ENCODE measurements around the gene DCN.

DCN gene

DNA sequence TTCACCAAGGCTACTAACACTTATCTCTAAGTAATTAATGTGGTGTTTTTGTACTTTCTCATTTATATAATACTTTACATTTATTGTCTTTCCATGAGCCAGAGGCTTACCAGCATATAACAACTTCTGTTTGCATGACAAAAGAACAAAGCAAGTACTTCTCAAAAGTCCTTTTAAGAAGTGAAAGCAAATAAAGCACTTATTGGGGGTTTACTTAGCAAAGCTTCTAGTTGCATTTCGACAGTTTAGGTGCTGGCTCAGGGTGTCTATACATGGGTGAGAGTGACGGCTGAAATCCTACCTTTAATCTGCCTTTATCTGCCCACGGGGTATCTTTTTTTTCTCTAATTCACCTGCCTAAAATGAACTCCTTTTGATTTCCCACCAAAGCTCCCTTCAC lies 21.0 kb upstream of the DCN start:
- no peaks in the 10 kb centered on the region for H3K27me3 ChIP-seq (replicated peaks; ENCODE audit: control insufficient read depth, insufficient read depth, low read length)
- H3K36me3 ChIP-seq (ENCODE audit: control insufficient read depth, insufficient read depth, low read length) = no peaks in the 10 kb centered on the region
- TF ChIP-seq, protein P1, sequence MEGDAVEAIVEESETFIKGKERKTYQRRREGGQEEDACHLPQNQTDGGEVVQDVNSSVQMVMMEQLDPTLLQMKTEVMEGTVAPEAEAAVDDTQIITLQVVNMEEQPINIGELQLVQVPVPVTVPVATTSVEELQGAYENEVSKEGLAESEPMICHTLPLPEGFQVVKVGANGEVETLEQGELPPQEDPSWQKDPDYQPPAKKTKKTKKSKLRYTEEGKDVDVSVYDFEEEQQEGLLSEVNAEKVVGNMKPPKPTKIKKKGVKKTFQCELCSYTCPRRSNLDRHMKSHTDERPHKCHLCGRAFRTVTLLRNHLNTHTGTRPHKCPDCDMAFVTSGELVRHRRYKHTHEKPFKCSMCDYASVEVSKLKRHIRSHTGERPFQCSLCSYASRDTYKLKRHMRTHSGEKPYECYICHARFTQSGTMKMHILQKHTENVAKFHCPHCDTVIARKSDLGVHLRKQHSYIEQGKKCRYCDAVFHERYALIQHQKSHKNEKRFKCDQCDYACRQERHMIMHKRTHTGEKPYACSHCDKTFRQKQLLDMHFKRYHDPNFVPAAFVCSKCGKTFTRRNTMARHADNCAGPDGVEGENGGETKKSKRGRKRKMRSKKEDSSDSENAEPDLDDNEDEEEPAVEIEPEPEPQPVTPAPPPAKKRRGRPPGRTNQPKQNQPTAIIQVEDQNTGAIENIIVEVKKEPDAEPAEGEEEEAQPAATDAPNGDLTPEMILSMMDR (IDR thresholded peaks at IDR 0.05; ENCODE audit: insufficient read depth, low read length, poor library complexity, severe bottlenecking) = no peak
- no peak overlapping the region for H3K4me3 ChIP-seq (replicated peaks; ENCODE audit: low read depth, low read length)
- no peak for DNase-seq (ENCODE audit: extremely low read depth, insufficient read length)

GRCh38 chr12:91202390-91202789 lies 19.8 kb upstream of the DCN start:
- TF ChIP-seq, protein P1 (IDR thresholded peaks at IDR 0.05; ENCODE audit: insufficient read depth, low read length, poor library complexity, severe bottlenecking) = no peak
- DNase-seq (ENCODE audit: extremely low read depth, insufficient read length) = no peak
- Histone ChIP-seq H3K27me3 (replicated peaks; ENCODE audit: control insufficient read depth, insufficient read depth, low read length) (no peaks in the 10 kb centered on the region), H3K36me3 (ENCODE audit: control insufficient read depth, insufficient read depth, low read length) (no peaks in the 10 kb centered on the region), H3K4me3 (replicated peaks; ENCODE audit: low read depth, low read length) (no peak overlapping the region)

- Histone ChIP-seq H3K27me3 (replicated peaks; ENCODE audit: control insufficient read depth, insufficient read depth, low read length) (no peaks in the 10 kb centered on the region), H3K4me3 (replicated peaks; ENCODE audit: low read depth, low read length) (no peak overlapping the region), H3K36me3 (ENCODE audit: control insufficient read depth, insufficient read depth, low read length) (no peaks in the 10 kb centered on the region)
- DNase-seq (ENCODE audit: extremely low read depth, insufficient read length) = no peak
- TF ChIP-seq, protein P1 (IDR thresholded peaks at IDR 0.05; ENCODE audit: insufficient read depth, low read length, poor library complexity, severe bottlenecking) = no peak
Measured at GRCh38 chr12:91196436-91196835, 13.8 kb upstream of the DCN start.

DNA sequence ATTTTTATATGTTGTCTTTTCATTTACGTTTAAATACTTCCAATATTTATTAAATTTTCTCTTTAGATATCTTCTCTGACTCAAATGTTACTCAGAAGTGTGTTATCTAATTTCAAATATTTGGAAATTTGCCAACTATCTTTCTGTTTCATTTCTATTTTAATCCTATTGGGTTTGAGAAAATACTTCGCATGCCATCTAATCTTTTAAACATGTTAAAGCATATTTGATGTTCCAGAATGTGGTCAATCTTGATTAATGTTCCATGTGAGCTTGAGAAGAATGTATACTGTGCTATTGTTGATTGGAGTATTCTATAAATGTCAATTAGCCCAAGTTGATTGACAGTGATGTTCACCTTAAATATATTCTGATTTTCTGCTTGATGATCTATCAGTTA lies 11.9 kb upstream of the DCN start:
- Histone ChIP-seq H3K36me3 (ENCODE audit: control insufficient read depth, insufficient read depth, low read length) (no peaks in the 10 kb centered on the region), H3K27me3 (replicated peaks; ENCODE audit: control insufficient read depth, insufficient read depth, low read length) (no peaks in the 10 kb centered on the region), H3K4me3 (replicated peaks; ENCODE audit: low read depth, low read length) (no peak overlapping the region)
- no peak for DNase-seq (ENCODE audit: extremely low read depth, insufficient read length)
- TF ChIP-seq, protein P1 (IDR thresholded peaks at IDR 0.05; ENCODE audit: insufficient read depth, low read length, poor library complexity, severe bottlenecking) = no peak

GRCh38 chr12:91191513-91192111 lies 9.0 kb upstream of the DCN start:
- TF ChIP-seq, protein P1 (IDR thresholded peaks at IDR 0.05; ENCODE audit: insufficient read depth, low read length, poor library complexity, severe bottlenecking) = no peak
- H3K36me3 ChIP-seq (ENCODE audit: control insufficient read depth, insufficient read depth, low read length) = no peaks in the 10 kb centered on the region

DNA sequence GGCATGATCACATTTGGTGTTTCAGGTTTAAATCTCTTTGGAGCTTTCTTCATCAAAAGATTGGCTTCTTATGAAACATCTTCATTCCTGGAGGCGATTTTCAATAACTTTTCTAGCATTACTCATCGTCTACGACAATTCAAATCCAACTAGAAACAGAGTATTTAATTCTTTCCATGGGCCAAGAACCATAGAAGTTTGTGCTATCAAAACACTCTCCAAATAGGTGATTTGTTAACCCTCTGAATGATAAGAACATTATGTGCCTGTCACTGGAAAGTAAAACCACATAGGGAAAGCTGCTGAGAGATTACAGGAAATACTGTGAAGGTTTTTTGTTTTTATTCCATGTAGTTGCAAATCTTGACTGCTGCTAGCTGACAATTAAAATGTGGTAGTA lies 6.9 kb upstream of the DCN start:
- Histone ChIP-seq H3K36me3 (ENCODE audit: control insufficient read depth, insufficient read depth, low read length) (no peaks in the 10 kb centered on the region), H3K4me3 (replicated peaks; ENCODE audit: low read depth, low read length) (no peak overlapping the region), H3K27me3 (replicated peaks; ENCODE audit: control insufficient read depth, insufficient read depth, low read length) (no peaks in the 10 kb centered on the region)
- no peak for DNase-seq (ENCODE audit: extremely low read depth, insufficient read length)
- TF ChIP-seq, protein P1 (IDR thresholded peaks at IDR 0.05; ENCODE audit: insufficient read depth, low read length, poor library complexity, severe bottlenecking) = no peak

More at GRCh38 chr12:91191513-91192111, 9.0 kb upstream of the DCN start:
- Histone ChIP-seq H3K4me3 (replicated peaks; ENCODE audit: low read depth, low read length) (no peak overlapping the region), H3K27me3 (replicated peaks; ENCODE audit: control insufficient read depth, insufficient read depth, low read length) (no peaks in the 10 kb centered on the region)
- no peak for DNase-seq (ENCODE audit: extremely low read depth, insufficient read length)

Data from GM06990 (cell line).